HEK293 (cell line): ENCODE data around the gene ZCCHC7.

Experiments
- EGR2 ChIP-seq: fragments of 450-650 bp; formaldehyde crosslinking; IDR thresholded peaks from 2 replicates; pipeline ENCODE4 v1.5.1; 2016; ENCODE audit warnings: low read depth, missing biosample characterization, missing genetic modification characterization
- SP2 ChIP-seq: fragments of 450-650 bp; formaldehyde crosslinking; IDR thresholded peaks from 2 replicates; pipeline ENCODE4 v1.5.1; 2016; ENCODE audit warnings: missing biosample characterization, missing genetic modification characterization
- TCF7L2 ChIP-seq: IDR thresholded peaks from 2 replicates; pipeline ENCODE4 v1.6.1; 2011; ENCODE audit warnings: low read depth, mild to moderate bottlenecking, inconsistent platforms, low read length, moderate library complexity, borderline replicate concordance
- ZNF274 ChIP-seq, 2 experiments: fragments of 200-500 bp in 1 of 2; fragments of 450-650 bp in 1 of 2; sonication (Bioruptor generic) in 1 of 2; formaldehyde crosslinking in 1 of 2; IDR thresholded peaks; 2 replicates each; pipeline versions ENCODE4 v1.5.1 to v1.6.1; 2014 to 2016; ENCODE audit warnings: borderline replicate concordance in 1 of 2, inconsistent platforms in 1 of 2, low read length in 1 of 2, missing biosample characterization in 1 of 2, missing genetic modification characterization in 1 of 2
- ZNF623 ChIP-seq: fragments of 450-650 bp; formaldehyde crosslinking; IDR thresholded peaks from 2 replicates; pipeline ENCODE4 v1.5.1; 2016; ENCODE audit warnings: missing biosample characterization, missing genetic modification characterization
- ZNF664 ChIP-seq: fragments of 450-650 bp; formaldehyde crosslinking; IDR thresholded peaks from 2 replicates; pipeline ENCODE4 v1.5.1; 2016; ENCODE audit warnings: missing biosample characterization, missing genetic modification characterization
- ZNF776 ChIP-seq: fragments of 450-650 bp; formaldehyde crosslinking; IDR thresholded peaks from 2 replicates; pipeline ENCODE4 v1.5.0; 2017; ENCODE audit warnings: missing biosample characterization, missing genetic modification characterization, borderline replicate concordance
- TF ChIP-seq, protein P1 (sequence below): fragments of 450-650 bp; formaldehyde crosslinking; IDR thresholded peaks from 2 replicates; pipeline ENCODE4 v1.5.1; 2016; ENCODE audit warnings: missing biosample characterization, missing genetic modification characterization
- TF ChIP-seq, protein P2 (sequence below): fragments of 450-650 bp; formaldehyde crosslinking; IDR thresholded peaks from 2 replicates; pipeline ENCODE4 v1.5.1; 2016; ENCODE audit warnings: missing biosample characterization, missing genetic modification characterization
- TF ChIP-seq, protein P3 (sequence below): fragments of 450-650 bp; formaldehyde crosslinking; IDR thresholded peaks from 2 replicates; pipeline ENCODE4 v1.5.1; 2016; ENCODE audit warnings: missing biosample characterization, missing genetic modification characterization
- TF ChIP-seq, protein P4 (sequence below): IDR thresholded peaks from 2 replicates; pipeline ENCODE4 v1.6.1; 2011; ENCODE audit warnings: mild to moderate bottlenecking, low read depth, low read length, borderline replicate concordance

DNA sequence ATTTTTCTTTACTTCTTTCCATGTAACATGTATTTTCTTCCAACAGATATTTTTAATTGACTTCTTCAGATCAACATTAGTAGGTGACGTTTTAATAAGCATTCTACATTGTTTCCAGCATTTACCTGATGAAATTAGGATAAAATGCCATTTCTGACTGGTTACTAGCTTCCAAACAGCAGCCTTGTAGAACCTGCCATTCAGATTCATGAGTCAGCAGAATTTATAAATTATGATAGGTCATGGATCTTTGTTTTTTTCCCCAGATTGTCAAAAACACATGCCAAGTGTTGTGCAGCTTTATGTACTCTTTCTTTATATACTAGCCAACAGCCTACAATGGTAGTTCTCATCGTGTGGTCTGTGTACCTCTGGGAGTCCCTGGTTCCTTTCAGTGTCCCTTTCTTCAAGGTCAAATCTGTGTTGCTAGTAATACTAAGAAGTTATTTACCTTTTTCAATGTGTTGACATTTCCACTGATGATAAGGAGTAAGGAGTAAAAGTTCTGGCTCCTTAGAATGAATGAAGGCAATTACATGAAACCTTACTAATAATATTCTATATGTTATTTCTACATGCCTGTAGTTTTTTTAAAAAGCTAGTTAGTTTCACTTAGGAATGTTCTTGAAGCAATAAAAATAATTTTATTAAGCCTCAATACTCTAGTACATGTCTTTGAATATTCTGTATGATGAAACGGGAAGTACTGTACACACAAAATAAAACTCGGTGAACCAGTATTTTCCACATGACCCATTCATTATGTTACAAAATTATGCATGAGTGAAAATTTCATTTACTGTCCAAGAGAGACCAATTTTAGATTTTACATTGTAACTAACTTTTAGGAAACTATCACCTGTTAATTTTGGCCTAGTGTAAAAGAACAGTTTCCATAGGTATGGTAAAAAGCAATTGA is 135.8 kb downstream of the ZCCHC7 start:
- TF ChIP-seq, protein P1, sequence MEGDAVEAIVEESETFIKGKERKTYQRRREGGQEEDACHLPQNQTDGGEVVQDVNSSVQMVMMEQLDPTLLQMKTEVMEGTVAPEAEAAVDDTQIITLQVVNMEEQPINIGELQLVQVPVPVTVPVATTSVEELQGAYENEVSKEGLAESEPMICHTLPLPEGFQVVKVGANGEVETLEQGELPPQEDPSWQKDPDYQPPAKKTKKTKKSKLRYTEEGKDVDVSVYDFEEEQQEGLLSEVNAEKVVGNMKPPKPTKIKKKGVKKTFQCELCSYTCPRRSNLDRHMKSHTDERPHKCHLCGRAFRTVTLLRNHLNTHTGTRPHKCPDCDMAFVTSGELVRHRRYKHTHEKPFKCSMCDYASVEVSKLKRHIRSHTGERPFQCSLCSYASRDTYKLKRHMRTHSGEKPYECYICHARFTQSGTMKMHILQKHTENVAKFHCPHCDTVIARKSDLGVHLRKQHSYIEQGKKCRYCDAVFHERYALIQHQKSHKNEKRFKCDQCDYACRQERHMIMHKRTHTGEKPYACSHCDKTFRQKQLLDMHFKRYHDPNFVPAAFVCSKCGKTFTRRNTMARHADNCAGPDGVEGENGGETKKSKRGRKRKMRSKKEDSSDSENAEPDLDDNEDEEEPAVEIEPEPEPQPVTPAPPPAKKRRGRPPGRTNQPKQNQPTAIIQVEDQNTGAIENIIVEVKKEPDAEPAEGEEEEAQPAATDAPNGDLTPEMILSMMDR (tag by site-specific recombination): no peak
- TF ChIP-seq ZNF776 (tag by site-specific recombination) (no peak), ZNF664 (tag by site-specific recombination) (no peak), ZNF274 (IDR thresholded peaks at IDR 0.05; ENCODE audit: low read length) (no peak), ZNF274 (tag by site-specific recombination; IDR thresholded peaks at IDR 0.05; ENCODE audit: borderline replicate concordance) (no peak), SP2 (no peak), TCF7L2 (no peak), EGR2 (tag by site-specific recombination) (no peak), ZNF623 (no peak)
- TF ChIP-seq, protein P2, sequence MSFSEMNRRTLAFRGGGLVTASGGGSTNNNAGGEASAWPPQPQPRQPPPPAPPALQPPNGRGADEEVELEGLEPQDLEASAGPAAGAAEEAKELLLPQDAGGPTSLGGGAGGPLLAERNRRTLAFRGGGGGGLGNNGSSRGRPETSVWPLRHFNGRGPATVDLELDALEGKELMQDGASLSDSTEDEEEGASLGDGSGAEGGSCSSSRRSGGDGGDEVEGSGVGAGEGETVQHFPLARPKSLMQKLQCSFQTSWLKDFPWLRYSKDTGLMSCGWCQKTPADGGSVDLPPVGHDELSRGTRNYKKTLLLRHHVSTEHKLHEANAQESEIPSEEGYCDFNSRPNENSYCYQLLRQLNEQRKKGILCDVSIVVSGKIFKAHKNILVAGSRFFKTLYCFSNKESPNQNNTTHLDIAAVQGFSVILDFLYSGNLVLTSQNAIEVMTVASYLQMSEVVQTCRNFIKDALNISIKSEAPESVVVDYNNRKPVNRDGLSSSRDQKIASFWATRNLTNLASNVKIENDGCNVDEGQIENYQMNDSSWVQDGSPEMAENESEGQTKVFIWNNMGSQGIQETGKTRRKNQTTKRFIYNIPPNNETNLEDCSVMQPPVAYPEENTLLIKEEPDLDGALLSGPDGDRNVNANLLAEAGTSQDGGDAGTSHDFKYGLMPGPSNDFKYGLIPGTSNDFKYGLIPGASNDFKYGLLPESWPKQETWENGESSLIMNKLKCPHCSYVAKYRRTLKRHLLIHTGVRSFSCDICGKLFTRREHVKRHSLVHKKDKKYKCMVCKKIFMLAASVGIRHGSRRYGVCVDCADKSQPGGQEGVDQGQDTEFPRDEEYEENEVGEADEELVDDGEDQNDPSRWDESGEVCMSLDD: no peak
- TF ChIP-seq, protein P3, sequence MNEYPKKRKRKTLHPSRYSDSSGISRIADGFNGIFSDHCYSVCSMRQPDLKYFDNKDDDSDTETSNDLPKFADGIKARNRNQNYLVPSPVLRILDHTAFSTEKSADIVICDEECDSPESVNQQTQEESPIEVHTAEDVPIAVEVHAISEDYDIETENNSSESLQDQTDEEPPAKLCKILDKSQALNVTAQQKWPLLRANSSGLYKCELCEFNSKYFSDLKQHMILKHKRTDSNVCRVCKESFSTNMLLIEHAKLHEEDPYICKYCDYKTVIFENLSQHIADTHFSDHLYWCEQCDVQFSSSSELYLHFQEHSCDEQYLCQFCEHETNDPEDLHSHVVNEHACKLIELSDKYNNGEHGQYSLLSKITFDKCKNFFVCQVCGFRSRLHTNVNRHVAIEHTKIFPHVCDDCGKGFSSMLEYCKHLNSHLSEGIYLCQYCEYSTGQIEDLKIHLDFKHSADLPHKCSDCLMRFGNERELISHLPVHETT (tag by site-specific recombination): no peak
- TF ChIP-seq, protein P4, sequence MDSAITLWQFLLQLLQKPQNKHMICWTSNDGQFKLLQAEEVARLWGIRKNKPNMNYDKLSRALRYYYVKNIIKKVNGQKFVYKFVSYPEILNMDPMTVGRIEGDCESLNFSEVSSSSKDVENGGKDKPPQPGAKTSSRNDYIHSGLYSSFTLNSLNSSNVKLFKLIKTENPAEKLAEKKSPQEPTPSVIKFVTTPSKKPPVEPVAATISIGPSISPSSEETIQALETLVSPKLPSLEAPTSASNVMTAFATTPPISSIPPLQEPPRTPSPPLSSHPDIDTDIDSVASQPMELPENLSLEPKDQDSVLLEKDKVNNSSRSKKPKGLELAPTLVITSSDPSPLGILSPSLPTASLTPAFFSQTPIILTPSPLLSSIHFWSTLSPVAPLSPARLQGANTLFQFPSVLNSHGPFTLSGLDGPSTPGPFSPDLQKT: no peak
